Endometrial microvascular endothelial cells (primary cell): ENCODE measurements around the gene IL1RN. TPM values are rescaled to one million over a fixed set of nuclear protein-coding genes. Genes with fewer than 3 reads are reported as not detected.

Experiments
- in situ Hi-C: cut with HindIII; loops from 2 replicates; pipeline ENCODE4 v1.10.0; 2017; ENCODE audit warnings: low sequenced_read_pairs, low pct_unique_long_range_greater_than_20kb; ENCODE audit errors: inconsistent ontology term
- total RNA-seq: library from RNA; depleted of rRNA; stranded (reverse); fragments of >200 nt; gene quantifications from one replicate; pipeline ENCODE4 v1.2.3, GENCODE V29; 2015; ENCODE audit errors: inconsistent ontology term

Gene IL1RN
- total RNA-seq, 1 donor from 2014 or later = 0.28 TPM

DNA sequence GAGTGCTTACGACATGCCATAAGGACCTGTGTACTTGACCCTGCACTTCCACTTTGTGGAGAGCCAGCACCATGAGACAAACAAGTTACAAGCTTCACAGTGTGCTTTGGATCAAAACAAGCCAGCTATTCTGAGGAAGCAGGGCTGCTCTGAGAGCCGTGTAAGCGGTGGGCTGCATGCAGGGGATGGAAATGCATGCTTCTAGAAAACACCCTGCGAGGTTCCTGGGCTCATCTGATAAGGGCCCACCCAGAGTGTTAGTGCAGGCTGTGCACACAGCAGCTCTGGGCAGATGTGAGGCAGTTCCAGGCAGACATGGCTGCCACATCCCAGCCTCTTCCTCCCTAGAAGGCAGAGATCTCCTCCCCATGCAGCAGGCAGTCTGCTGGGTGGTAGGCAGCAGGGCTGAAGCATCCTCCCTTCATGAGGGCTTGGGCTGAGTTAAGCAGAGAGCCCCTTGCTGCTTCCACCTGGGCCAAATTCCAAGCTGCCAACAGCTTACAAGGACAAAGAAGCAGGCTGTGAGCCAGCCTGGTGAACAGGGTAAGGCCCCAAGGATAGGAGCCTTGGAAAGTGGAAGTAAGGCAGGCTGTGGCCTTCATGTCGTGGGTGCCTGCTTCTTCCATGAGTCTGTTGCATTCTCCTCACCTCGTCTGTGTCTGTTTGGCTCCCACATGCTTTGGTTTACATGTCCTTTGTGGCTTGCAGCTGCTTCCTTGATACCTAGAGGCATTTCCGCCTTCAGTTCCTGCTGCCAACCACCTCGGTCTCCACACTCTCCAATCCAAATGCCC is 54.1 kb downstream of the IL1RN start:
- in situ Hi-C loops = no loop called here

DNA sequence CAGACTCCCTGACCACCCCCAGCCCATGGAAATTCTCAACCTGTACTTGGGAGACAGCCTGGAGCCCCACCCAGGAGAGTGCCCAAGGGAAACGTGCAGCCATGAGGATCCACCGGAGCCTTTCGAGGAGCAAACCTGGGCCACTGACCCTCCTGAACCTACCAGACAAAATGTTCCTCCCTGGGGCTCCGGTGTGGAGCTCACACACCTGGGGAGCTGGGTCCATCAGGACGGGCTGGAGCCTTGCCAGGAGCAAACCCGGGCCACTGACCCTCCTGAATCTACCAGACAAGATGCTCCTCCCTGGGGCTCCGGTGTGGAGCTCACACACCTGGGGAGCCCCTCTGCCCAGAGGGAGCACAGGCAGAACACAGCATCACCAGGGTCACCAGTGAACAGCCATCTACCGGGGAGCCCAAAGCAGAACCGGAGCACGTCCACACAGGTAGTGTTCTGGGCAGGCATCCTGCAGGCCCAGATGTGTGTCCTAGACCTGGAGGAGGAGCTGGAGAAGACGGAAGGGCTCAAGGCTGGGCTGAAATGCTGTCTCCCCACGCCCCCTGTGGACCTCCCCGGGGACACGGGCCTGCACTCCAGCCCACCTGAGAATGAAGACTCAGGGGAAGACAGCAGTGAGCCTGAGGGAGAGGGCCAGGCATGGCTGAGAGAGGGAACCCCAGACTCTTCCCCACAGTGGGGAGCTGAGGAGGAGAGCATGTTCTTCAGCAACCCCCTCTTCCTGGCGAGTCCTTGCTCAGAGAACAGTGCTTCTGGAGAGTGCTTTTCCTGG is 55.3 kb downstream of the IL1RN start:
- in situ Hi-C loops = no loop called here

DNA sequence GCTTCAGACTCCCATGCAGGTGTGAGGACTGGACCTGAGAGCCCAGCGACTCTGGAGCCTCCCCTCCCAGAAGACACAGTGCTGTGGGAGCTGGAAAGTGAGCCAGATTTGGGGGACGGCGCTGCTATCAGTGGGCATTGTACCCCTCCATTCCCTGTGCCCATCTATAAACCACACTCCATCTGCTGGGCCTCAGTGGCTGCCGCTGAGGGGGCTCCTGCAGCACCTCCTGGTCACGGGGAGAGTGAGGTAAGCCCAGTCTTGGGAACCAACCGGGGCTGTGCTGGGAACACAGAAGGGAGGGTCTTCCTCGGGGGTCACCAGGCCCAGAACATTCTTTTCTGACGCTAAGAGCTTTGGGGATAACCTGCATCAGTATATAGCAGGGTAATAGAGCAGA is 55.9 kb downstream of the IL1RN start:
- in situ Hi-C loops = no loop called here

Other genes starting within 250 kb of the IL1RN start
- not detected for gene IL37, start 216.4 kb upstream of the IL1RN start, total RNA-seq
- not detected for gene IL36G, start 149.6 kb upstream of the IL1RN start, total RNA-seq
- not detected for gene IL36A, start 122.1 kb upstream of the IL1RN start, total RNA-seq
- not detected for gene IL36B, start 74.7 kb upstream of the IL1RN start, total RNA-seq
- not detected for gene IL36RN, start 68.4 kb upstream of the IL1RN start, total RNA-seq
- gene IL1F10, start 59.6 kb upstream of the IL1RN start, total RNA-seq = not detected
- 0.56 TPM for gene PSD4, start 46.4 kb downstream of the IL1RN start, total RNA-seq
- gene PAX8, start 151.3 kb downstream of the IL1RN start, total RNA-seq = 0.28 TPM